HG03521 (cell line): ENCODE measurements around the gene GMIP.
"Not testable (repeated sequence)": the region's sequence is repeated elsewhere in the genome, so short reads cannot be mapped to it uniquely, and the experiment has no call there.

ENCODE experiments used
- ATAC-seq: cut with Tn5 transposase; IDR thresholded peaks from one replicate; pipeline ENCODE4 v1.9.1; 2021; ENCODE audit warnings: mild to moderate bottlenecking, moderate library complexity; ENCODE audit not compliant: unreplicated experiment

GMIP gene

DNA sequence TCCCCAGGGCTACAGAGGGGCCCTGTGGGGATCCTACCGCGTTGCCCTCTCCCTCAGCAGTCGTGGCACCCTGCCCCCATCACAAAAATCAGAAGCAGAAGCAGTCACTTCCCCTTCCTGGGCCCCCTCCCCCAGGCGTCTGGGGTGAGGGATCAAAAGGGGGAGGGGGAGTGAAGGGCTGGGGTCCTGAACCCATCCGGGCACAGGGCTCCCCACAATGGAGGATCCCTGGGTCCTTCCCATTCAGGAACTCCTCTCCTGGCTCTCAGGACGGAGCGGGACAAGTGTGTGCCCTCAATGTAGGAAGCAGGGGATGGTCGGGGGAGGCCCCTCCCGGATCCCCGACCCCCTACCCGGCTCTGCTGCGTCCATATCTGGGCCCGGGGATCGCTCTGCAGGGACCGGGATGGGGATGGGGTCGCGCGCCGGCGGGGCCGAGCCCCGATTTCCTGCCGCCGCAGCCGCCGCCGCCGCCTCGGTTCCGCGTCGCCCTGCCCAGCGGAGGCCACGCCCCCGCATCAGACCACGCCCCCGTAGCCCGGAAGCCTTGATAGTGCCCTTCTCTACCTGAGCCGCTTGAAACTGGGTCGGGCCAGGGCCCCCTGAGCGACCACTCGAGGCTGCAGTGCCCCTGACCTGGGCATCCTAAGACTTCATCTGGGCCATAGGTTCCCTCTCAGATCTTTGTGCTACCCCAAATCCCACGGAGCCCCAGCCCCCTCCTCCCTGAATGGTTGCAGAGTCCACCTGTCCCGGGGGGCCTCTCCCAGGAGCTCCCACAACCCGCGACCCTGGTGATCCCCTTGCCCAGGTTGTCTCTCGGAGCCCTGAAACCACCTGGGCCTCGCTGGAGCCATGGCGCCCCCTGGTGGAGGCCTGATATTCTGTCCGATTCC is at the start of gene GMIP:
GMIP (minus strand) TSS at position 500 of the 896 bp plus-strand sequence; CDS start at position 372, 128 bp downstream.
- ATAC-seq, result peak; percentile 62

- no peak for ATAC-seq
Observed at GRCh38 chr19:19691683-19692082, 48.2 kb upstream of the GMIP start.

GRCh38 chr19:19689023-19689422 is 45.6 kb upstream of the GMIP start:
- not testable (repeated sequence) for ATAC-seq

GRCh38 chr19:19687090-19687489 is 43.6 kb upstream of the GMIP start:
- ATAC-seq, result no peak

DNA sequence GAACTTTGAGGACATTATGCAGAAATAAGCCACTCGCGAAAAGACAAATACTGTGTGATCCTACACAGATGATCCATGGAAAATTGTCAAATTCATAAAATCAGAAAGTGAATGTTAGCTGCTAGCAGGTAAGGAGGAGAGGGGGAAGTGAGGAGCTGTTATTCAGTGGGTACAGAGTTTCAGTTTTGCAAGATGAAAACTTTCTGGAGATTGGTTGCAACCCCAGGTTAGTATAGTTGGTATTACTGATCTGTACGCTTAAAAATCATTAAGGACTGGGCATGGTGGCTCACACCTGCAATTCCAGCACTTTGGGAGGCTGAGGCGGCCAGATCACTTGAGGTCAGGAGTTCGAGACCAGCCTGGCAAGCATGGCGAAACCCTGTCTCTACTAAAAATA is 43.1 kb upstream of the GMIP start:
- no peak for ATAC-seq

GRCh38 chr19:19686119-19686518 is 42.7 kb upstream of the GMIP start:
- not testable (repeated sequence) for ATAC-seq

GRCh38 chr19:19679176-19680073 is 36.0 kb upstream of the GMIP start:
- ATAC-seq, result no peak

GRCh38 chr19:19677579-19677978 is 34.1 kb upstream of the GMIP start:
- no peak for ATAC-seq

DNA sequence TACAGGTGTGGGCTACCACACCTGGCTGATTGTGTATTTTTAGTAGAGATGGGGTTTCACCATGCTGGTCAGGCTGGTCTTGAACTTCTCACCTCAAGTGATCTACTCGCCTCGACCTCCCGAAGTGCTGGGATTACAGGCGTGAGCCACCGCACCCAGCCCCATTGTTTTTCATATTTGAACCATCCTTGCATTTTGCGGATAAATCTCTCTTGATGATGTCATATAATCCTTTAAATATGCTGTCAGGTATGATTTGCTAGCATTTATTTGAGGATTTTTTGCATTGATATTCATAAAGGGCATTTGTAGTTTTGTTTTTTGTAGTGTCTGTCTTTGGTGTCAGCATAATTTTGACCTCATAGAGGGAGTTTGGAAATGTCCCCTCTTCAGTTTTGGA is 30.9 kb upstream of the GMIP start:
- ATAC-seq, result no peak

- no peak for ATAC-seq
Observed at GRCh38 chr19:19672816-19673215, 29.4 kb upstream of the GMIP start.

DNA sequence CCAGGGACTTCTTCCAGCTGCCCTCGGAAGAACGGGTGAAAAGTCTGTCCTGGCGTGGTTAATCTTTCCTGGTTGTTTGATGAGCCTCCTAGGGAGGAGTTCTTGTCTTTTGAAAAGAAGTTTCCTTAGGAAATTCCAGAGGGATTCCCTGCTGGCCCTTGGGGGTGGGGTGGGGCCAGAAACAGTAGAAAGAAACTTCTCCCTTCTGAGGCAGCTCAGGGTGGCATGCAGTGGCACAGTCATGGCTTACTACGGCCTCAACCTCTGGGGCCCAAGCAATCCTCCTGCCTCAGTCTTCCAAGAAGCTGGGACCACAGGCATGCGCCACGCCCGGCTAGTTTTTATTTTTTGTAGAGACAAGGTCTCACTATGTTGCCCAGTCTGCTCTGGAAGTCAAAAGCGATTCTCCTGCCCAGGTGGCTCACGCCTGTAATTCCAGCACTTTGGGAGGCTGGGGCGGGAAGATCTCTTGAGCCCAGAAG is 26.7 kb upstream of the GMIP start:
- no peak for ATAC-seq

DNA sequence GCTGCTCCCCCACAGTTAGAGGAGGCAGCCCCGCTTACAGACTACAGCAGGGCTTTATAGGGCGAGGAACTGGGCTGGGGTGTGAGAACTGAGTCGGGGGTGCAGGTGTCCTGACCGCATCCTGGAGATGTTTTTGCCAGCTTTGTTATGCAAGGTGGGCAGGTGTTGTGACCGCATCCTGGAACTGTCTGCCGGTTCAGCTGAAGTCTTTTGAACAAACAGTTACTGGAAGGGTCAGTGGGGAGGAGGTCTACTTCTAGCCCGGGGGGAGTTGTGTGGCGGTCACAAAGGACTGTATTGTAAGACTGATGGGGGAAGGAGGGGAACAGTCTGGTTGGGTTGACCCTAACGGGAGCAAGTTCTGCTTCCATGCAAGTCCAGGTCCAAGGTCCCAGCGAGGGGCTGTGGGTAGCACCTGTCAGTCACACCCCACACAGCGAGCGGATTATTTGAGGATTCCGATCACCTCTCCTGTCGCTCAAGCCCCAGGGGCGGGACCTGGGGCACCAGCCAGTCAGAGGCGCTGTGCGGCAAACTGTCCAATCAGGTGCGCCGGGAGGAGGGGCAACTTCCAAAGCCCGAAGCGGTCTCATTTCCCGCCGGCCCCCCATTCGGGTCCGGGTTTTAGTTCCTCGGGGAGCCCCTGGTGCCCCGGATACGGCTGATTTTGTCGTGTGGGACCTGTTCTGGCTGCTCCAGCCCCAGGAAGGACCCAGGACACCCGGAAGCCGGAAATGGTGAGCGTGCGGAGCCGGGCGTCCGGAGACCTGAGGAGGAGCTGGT is 25.0 kb upstream of the GMIP start, which contains the start of gene ZNF101:
ZNF101 (plus strand) TSS at position 610 of the 783 bp plus-strand sequence; CDS start at position 735, 125 bp downstream.
- ATAC-seq, result peak; percentile 57

GRCh38 chr19:19665420-19665948 is 22.0 kb upstream of the GMIP start:
- ATAC-seq, result not testable (repeated sequence)

GRCh38 chr19:19663256-19664120 is 20.0 kb upstream of the GMIP start, which contains the start of gene ATP13A1:
ATP13A1 (minus strand) TSS chr19:19663676; CDS start chr19:19663666, 10 bp downstream.
- peak; percentile 54 for ATAC-seq

- no peak for ATAC-seq
Observed at GRCh38 chr19:19662871-19663255, 19.4 kb upstream of the GMIP start.

DNA sequence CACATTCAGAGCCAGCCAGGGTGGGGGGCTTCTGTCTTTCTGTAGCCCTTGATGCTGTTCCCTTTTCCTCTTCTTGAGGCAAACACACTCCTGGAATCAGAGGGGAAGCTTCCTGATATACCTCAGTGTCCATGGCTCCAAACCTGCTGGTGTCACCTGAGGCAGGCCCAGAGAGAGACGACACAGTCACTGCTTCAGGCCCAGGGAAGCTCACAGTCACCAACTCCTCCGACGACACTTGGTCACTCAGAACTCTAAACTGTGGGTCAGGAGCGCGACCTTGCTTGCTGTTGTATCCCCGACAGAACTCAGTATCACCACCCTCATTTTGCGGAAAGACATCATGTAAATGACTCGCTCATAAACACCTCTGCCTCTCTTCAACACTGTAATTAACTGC is 18.9 kb upstream of the GMIP start:
- ATAC-seq, result no peak

- peak; percentile 27 for ATAC-seq
Observed at GRCh38 chr19:19661675-19662251, 18.3 kb upstream of the GMIP start.

DNA sequence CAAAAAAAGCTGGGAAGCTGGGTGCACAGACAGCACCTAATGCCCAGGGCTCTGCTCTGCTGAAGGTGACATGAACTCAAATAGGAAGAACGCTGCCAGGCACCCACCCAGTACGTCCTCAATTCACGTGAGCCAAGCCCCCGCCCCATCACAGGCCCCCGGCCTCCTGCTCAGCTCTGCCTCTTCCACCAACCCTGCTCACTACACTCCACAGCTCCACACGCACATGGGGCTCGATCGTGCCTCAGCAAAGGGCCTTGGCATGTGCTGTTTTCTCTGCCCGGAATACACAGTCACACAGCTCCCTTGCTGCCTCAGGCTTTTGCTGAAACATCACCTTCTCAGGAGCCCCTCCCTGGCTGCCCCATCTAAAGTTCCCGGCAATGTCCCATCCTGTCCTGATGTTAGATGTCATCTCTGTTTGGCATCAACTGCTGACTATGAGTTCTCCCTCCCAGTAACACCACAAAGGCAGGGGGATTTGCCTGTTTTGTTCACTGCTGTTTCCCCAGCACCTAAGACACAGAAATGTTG is 17.8 kb upstream of the GMIP start:
- no peak for ATAC-seq
